ENCODE measurements around the gene NGB.

The NGB gene

GRCh38 chr14:77231721-77232120 lies 39.3 kb downstream of the NGB start:
- DNase-seq (ENCODE audit: low read depth, low spot score): no peak

GRCh38 chr14:77230914-77231313 lies 40.1 kb downstream of the NGB start:
- no peak for DNase-seq (ENCODE audit: low read depth, low spot score)

DNA sequence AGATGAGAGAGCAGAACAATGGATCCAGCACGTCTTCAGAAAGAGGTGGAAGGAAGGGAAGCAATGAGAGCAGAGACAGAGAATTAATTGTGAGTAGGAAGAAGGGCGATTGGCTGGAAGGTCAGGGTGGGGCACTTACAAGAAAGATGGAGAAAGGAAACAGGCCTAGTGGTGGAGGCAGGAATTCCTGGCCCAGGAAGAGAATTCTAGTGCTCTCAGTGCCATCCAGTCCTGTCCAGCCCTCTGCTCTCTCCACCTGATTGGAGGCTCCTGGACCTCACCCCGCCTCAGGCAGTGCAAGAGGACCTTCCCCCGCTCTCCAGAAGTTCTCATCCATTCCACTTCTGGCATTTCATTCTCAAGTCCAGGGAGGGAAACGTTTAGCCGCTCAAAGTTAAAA lies 43.0 kb downstream of the NGB start:
- no peak for DNase-seq (ENCODE audit: low read depth, low spot score)

DNA sequence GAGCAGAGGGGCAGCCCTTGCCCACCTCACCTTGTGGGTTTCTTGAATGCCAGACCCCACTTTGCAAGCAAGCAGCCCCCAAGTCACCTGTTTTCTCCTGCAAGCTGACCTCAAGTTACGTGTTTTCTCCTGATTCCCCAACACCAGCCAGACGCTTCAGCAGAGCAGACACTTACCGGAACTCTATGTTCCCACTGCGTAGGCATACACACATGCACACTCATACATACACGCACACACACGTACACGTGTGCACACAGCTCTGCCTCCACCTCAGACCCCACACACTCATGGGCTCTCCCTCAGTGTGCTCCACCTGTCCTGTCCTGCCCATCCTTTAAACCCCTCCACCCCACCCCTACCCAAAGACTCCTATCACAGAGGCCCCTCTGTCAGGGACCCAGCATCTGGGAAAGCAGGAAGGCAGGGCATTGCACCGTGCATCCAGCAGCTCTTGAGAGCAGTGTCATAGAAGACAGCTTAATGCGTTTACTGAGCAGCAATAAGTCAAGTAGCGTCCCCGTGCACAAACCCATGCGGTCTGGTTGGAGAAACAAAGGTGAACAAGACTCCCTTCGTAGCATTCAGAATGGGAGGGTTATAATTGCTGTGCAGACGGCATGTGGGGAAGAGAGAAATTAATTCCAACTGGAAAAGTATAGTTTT lies 45.0 kb downstream of the NGB start:
- no peak for DNase-seq (ENCODE audit: low read depth, low spot score)

DNA sequence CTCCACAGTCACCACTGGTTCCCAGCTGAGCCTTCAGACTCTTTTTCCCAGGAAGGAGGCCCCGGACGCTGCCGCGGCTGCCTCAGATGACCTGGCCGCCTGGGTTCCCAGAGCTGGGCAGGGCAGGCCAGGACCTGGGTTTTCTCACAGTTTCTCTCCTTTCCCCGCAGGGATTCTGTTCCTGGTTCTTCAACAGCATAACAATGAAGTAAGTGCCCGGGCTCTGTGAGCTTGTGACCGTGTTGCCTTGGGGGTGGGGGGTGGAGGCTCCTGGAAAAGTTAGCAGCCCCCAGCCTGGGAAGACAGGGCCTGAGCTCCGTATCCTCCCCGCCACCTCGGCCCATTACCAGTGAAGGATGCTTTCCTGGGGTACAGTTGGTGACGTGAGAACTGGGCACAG lies 45.8 kb downstream of the NGB start:
- no peak for DNase-seq (ENCODE audit: low read depth, low spot score)

DNA sequence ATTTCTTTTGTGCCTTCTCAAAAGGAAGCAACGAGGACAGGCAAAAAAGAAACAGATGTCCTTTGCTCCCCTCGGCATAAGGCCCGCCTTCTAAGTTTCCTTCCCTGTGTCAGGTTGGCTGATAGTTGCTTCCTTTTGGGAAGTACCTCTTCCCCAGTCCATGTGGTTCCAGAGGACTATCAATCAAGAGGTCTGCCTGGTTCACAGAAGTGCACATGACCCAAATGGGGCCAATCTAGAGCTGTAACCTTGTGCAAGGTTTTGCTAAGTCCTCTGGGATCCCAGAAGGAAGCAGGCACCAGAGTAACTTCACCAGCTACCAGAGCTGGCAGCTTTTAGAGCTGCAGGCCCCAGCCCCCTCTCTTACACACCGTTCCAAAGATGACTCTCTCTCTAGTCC lies 46.8 kb downstream of the NGB start:
- no peak for DNase-seq (ENCODE audit: low read depth, low spot score)

DNA sequence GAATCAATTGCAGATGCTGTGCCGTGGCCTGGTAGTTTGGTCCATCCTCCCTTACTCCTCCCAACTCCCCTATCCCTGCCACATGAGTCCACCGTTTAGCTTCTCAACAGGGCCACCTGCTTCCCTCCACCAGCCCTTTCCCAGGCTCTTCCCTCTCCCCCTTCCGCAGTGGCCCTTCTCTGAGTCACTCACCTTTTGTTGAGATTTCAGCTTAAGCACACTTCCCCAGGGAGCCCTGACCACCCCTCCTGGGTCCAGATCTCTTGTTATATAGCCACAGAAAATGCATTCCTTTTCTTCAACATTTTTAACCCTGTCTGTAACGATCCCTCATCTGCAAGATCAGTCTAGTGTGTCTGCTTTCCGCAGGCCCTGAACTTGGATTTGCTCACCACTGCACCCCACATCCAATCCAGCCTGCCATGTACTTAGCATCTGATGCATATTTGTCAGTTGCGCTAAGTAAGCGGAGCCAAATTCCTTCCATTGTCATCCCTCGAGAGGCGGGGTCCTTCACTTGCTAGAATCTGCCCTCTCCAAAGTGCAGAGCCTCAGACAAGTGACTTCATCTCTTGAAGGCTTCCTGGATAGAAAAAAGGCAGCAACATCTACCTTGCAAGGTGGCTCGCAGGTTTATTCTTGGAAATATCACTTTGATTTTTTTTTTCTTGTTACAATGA lies 48.3 kb downstream of the NGB start:
- DNase-seq (ENCODE audit: low read depth, low spot score): no peak

DNA sequence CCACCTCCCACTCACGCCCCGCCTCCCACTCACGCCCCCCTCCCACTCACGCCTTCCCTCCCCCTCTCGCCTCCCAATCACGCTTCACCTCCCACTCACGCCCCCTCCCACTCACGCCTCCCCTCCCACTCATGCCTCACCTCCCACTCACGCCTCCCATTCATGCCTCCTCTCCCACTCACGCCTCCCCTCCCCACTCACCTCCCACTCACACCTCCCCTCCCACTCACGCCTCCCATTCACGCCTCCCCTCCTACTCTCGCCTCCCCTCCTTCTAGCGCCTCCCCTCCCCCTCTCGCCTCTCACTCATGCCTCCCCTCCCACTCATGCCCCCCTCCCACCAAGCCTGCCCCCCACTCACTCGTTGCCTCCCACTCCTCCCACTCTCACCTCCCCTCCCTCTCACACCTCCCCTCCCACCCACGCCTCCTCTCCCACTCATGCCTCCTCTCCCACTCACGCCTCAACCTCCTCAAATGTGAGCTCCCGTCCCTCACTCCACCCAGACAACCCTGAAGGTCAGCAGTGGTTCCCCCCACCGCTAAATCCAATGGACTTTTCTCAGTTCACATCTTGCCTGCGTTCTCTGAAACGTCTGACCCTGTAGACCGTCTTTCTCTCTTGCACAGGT lies 49.6 kb downstream of the NGB start:
- no peak for DNase-seq (ENCODE audit: low read depth, low spot score)

DNA sequence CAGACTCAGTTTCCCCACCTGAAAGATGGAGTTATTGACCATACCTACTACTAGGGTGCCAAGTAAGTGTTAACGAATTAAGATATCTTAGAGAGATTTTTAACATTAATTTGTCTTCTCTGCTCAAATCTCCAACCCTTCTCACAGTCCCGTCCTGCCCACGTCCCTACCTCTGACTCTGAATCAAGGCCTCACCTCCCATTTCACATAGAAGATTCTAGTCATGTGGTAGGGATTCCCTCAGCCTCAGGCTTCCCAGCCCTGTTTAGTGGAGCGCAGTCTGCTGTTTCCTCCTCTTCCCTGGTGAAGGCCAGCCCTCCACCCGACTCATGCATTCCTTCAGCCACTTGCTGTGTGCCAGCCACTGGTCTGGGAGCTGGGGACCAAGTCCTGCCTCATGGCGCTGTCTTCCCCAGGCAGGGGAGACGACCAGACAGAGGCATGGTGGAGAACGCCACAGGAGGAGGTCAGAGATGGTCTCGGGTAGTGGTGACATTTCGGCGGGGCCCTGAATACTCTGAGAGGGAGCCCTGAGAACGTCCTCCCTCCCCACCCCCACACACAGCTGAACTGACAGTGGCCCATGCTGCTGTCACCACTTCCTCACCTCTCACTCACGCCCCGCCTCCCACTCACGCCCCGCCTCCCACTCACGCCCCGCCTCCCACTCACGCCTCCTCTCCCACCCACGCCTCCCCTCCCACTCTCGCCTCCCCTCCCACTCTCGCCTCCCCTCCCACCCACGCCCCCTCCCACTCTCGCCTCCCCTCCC lies 50.6 kb downstream of the NGB start:
- no peak for DNase-seq (ENCODE audit: low read depth, low spot score)

DNA sequence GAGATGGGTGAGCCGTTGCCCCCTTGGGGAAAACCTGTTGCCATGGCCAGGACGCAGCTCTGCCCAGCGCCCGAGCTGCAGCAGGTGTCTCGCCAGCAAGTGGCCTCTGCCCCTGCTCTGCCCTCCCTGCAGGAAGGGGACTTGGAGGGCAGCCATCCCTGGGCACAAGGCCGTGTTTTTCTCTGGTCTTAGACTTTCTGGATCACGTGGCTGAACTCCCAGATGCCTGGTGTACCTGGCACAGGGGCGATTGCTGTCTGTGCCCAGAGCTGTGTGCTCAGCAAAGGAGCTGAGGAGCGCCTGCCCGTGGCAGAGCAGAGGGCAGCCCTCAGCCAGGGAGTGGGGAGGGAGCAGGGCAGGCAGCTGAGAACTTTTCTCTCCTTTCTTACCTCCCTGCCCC lies 51.4 kb downstream of the NGB start:
- no peak for DNase-seq (ENCODE audit: low read depth, low spot score)

DNA sequence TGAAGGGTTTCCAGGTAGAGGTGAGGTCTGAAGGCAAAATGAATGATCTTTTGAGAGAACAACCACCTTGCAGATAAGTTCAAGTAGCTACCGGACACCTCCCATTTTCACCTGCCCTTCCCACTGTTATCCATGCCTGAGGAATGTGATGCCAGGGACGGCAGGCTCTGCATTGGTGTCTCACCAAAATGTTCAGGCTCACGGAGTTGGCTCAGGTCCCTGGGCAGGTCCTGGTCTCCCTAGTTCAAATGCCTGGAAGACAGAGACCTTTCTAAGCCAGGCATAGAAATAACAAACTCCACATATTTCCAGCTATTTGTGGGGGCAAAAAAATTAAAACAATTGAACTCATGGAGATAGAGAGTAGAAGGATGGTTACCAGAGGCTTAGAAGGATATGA lies 53.5 kb downstream of the NGB start:
- DNase-seq (ENCODE audit: low read depth, low spot score): no peak

All from iPS DF 19.7 (cell line).